Occipital lobe (tissue), 2 donors: Measurements from ENCODE around the gene COL23A1. TPM values are rescaled to one million over a fixed set of nuclear protein-coding genes. Genes with fewer than 3 reads are reported as not detected.
"Not testable (repeated sequence)": the region's sequence is repeated elsewhere in the genome, so short reads cannot be mapped to it uniquely, and the experiment has no call there.

Experiments used
- DNase-seq: peaks from one replicate; lab custom pipeline; 2025; lab: John Stamatoyannopoulos, UW
- total RNA-seq: library from RNA; depleted of rRNA; stranded (reverse); fragments of >200 nt; gene quantifications from one replicate; pipeline ENCODE4 v1.2.3, GENCODE V29; 2014

Gene COL23A1
- total RNA-seq, 1 donor from 2014 or later = 0.16 TPM

DNA sequence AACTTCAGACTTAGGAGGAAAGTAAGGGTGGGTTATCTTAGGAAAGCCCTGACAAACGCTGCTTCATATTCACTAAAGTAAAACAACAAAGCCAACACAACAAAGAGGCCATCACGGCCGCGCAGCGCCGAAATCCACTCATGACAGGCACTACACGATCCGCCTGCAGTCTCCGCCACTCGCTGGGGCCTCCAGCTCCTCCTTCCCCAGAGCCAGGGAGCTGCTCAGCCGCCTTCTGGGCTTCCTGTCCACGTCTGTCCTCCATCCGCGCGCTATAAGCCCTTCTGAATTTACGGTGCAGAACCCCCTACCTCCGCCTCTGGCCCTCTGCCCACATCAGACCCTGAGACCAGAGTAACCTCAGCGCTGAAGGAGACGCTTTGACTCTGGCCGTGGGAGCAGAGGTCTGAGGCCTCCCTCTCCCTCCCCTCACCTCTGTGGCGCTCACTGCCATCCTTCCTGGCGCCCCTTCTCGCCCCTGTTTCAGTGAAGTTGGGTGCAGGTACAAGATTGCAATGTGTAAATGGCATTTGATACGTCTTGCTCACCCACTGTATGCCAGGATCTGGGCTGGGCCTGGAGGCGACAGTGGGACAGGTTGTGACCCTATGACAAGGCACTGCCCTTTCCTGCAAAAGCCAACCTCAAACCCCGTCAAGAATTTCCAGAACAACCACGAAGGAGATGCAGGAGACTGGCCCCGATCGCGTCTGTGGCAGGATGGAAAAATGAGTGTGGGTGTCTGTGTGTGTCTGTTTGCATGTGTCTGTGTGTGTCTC is 282.7 kb downstream of the COL23A1 start:
- DNase-seq = no peak

DNA sequence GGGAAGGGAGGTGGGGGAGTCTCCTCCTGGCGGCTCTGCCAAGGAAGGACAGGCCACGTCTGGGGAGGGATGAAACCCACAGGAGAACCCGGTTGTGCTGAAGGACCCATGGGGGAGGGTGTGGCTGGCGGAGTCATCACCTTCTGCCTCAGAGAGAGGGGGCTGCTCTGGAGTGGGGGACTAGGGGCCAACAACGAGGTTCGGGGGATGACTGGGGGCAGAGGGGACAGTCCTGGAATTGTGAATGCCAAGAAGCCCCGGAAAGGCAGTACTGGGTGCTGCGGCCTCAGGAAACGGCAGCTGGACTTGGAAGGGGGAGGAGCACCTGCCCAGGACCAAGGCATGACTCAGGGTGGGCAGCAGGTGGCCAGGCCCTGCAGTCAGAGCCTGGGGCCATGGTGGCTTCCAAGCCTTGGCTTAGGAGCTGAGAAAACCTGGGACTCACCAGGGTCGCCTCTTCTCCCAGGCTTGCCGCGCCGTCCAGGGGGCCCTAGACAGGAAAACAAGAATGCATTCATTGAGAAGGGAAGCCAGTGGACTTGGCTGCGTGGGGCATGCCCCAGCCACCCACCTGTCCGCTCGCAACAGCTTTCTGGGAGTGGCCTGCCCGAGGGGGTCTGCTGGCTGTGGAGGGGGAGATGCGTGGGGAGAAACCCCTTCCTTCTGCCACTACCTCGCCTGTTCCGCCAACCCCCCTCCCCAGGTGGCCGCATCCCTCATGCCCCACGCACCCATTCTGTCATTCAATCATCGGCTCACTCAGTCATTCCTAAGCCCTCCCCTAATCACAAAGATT is 283.6 kb downstream of the COL23A1 start:
- DNase-seq = no peak

DNA sequence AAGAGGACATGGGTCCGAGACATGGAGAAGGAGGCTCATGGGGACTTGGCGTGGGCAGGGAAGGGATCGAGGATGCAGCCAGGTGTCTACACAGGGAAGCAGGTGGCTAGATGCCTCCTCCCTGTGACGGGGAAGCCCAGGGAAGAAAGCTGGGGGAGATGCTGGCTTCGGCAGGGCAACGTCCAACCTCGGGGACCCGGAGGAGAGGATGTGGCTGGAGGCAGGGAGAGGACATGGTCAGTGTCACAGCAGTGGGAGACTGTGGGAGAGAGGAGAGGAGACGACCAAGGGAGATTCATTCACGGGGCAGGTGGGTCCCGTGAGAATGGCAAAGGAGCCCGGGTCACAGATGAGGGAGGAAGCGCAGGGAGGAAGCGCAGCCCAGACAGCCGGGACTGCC is 284.4 kb downstream of the COL23A1 start:
- no peak for DNase-seq

DNA sequence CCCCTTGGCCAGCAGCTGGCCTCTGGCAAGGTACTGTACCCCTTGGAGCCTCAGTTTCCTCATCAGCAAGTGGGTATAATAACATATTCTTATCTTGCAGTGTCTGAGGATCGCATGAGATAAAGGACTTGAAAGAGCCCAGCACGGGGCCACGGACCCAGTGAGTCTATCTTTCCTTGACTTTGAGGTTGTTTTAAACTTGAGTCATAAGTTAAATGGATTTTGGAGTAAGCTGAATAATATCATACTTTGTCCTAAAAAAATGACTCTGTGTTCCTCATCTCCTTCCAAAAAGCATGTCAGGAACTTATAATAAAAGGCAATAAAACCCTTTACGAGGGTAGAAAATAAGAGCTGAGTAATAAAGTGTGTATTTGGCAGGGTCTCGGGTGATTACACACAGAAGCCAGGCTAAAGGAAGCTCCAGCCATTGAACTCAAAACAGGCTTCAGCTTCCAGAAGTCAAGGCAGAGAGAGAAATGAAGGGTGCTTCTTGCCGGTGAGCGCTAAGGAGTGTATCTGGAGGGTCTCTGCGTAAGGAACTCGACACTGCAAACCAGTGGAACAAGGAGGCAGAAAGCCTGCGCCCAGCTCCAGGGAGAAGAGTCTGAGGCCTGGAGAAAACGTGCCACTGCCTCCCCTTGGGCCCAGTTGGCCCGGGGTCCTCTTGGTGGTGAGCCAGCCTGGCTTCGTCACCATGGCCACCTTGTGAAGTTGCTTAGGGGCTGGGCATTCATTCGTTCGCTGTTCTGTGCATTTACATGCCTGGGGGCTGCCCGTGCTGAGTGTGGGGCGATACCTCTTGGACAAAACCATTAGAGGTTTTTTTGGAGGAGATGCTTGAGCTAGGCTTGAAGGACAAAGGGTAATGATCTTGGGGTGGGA is 285.2 kb downstream of the COL23A1 start:
- DNase-seq = no peak

DNA sequence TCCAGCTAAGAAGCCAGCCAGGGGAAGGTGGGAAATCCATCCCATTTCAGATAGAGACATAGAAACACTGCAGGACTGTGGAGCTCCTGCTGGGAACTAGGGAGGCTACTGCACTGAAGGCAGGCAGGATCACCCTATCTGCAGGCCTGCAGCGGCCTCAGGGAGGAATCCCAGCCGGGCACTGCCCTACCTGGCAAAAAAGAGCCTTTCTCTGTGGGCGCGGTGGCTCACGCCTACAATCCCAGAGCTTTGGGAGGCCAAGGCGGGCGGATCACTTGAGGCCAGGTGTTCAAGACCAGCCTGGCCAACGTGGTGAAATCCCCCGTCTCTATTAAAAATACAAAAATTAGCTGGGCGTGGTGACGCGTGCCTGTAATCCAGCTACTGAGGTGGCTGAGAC is 286.2 kb downstream of the COL23A1 start:
- no peak for DNase-seq

DNA sequence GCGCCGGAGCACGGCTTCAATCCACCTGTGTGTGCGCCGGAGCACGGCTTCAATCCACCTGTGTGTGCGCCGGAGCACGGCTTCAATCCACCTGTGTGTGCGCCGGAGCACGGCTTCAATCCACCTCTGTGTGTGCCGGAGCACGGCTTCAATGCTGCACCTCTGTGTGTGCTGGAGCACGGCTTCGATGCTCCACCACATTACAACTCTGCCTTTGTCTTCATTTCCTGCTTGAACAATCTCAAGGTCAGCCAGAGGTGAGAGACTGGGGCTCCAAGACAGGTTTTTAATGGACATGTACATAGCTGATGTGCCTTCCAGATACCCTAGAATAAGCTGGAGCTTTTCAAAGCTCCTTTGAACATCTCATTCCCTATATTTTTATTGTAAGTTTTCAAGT is 287.9 kb downstream of the COL23A1 start:
- not testable (repeated sequence) for DNase-seq

DNA sequence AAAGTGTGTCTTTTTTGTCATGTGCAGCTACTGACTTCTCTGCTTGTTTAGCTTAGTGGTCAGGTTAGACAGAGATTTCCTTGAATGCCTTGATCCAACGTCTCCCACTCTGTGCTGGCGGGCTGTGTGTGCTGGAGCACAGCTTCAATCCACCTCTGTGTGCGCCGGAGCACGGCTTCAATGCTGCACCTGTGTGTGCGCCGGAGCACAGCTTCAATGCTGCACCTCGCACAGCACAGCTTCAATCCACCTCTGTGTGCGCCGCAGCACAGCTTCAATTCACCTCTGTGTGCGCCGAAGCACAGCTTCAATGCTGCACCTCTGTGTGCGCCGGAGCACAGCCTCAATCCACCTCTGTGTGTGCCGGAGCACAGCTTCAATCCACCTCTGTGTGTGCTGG is 288.6 kb downstream of the COL23A1 start:
- DNase-seq = no peak

DNA sequence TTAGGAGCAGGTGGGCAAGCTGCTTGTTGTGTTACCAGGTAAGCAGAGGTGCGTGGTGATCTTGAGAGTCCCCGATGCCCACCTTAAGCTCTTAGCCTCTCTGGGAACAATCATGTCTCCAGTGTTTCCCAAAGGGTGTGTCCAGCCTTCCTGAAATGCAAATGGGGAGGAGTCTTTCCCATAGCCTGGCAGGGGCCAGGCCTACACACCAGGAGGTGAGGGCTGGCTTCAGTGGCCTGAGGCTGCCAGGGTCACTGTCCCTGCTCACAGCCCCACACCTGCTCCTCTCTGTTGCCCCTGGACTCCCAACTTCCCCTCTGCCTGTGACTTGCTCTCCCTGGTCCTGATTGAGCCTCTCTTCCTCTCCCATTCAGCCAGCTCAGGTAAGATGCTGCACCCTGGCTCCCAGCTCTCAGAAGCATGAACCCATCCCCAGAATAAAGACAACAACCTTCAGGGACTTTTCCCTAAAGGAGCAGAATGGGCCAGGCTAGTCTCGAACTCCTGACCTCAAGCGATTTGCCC is 291.8 kb downstream of the COL23A1 start:
- no peak for DNase-seq

DNA sequence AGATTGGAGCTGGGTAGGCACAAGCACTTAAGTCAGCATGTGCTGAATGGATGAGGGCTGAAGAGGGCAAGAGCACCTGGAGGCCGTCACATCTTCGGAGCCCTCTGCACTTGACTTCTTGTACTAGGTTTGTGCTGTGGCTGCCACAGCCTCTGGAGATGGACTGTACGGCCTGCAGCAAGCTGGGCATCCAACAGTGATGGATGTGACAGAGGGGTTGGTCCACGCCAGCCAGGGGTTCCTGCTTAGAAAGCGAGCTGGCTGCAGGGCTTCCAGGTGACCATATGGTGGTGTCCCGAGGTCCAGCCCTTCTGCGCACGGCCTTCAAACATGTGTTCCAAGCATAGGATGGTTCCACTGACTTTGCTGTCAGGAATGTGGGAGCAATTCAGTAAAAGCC is 292.4 kb downstream of the COL23A1 start:
- no peak for DNase-seq

DNA sequence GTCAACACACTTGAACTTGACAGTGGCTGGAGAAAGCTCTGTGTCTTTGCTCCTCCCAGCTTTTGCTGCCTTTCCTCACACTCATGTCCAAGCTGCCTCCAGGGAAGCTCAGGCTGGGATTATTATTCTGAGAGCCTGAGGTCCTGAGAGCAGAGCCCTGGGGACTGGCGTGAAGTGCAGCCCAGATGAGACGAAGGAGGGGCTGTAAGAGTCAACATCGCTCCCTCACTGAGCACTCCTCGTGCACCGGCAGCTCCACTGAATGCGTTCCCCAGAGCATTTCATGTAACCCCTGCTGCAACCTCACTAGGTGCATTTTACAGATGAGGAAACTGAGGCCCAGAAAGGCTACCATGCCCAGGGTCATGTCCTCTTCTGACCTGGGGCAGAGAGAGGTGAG is 294.1 kb downstream of the COL23A1 start:
- DNase-seq = no peak

DNA sequence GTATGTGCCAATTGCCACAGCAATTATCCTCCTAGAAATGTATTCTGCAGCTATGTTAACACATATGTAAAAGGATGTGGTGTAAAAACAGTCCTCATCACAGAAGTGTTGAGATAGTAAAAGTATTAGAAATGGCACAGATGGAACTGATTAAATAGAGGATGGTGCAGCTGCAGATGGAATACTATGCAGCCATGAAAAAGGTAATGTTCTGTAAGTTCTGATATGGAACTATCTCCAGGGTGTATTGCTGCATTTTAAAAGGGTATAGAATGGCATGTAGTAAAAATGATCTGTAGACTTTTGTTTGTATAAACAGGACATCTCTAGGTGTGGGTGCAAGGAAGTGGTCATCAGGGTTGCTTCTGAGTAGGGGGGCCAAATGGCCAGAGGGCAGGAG is 294.6 kb downstream of the COL23A1 start:
- no peak for DNase-seq

DNA sequence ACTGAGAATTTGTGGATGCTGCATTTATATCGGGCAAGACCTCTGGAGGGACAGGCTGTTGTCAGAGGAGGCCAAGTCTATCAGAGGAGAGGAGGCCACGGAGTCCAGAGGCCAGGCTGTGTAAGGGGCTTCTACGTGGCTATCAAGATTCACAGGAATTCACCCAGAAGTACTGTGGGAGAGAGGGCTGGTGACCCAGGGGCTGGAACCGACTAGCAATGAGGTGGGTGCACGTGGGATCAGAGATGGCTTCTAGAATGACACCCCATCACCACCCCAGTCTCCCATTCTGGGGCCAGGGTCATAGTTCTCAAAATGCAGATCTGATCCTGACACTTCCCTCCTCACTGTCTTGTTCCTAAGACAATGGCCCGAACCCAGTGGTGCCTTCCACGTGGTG is 296.4 kb downstream of the COL23A1 start:
- no peak for DNase-seq

DNA sequence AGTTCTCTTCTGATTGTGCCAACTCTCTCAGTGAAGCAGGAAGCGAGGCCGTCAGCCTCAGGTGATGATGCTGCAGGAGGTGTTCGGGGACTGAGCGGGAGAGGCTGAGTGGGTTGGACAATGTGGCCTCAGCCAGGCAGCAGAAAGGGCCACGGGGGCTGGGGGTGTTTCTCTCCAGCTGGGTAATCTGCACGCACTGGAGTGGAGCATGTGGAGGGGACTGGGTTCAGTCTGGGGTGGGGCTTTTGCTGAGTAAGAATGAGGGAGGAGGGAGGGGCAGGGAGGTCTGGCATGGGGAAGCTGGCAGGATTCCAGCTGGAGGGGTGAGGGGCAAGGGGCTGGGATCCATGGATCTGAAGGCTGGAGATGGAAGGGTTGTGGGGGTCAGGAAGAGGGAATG is 296.8 kb downstream of the COL23A1 start:
- no peak for DNase-seq

DNA sequence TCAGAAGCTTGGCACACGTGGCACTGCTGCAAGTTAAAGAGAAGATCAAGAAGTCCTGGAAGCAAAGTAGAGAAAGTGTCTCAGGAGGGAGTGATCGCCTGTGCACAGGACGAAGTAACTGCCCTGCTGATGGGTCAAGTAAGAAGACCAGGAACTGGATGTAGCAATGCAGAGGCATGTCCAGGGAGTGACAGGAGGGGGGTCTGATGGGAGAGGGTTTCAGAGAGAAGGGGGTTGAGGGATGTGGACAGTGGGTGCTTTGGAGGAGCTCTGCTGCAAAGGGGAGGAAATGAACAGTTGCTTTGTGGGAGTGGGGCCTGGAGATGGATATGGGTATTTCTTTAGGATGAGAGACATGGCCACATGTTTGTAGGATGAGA is 297.4 kb downstream of the COL23A1 start:
- no peak for DNase-seq

DNA sequence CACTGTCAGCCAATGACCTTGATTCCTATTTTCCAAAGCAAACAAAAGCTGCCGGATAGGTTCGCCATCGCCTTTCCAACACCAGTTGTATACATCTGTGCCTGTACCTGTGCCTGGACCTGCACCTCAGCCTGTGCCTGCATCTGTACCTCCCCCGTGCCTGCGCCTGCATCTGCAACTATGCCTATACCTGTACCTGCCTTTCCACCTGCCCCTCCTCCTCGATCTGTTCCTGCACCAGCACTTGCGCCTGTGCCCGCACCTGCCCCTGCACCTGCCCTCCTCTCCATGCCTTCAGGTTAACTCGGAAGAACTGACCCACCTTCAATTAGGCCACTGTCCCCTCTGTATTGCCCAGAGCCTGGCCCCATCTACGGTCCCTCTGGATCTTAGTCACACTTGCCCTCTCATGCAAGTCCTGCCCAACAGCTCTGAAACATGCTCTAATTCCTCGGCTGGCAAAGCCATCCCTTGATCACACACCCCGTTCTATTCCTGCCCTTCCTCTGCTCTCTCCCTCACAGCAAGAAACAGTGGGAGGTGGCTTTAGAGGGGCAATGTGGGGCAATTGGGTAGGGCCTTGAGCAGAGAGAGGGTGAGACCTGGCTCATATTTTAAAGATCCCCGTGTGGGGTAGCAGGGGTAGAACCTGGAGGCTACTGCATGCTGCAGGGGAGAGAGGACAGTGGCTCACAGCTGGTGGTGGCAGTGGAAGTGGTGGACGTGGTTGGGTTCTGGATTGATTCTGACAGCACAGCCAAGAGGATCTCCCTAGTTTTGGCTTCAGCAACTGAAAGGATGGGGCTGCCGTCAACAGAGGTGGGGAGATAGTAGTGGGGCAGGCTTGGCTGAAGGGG is 298.0 kb downstream of the COL23A1 start:
- DNase-seq = no peak

DNA sequence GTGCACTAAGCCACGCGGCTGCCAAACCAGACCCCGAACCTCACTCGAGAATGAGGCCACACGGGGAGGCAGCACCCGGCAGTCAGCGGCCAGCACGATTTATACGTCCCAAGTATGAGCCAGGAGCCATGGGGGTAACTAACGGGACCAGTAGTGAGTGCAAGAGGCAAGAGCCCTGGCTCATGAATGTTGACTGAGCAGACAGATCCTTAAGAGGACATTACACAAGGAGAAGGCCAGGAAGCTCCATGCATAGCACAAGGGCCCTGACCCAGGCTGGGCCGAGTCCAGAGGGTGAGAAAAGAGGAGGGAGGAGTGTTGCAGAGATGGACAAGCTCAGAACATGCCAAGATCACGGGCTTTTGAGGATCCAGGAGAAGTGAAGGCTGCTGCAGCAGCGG is 299.0 kb downstream of the COL23A1 start:
- DNase-seq = no peak

DNA sequence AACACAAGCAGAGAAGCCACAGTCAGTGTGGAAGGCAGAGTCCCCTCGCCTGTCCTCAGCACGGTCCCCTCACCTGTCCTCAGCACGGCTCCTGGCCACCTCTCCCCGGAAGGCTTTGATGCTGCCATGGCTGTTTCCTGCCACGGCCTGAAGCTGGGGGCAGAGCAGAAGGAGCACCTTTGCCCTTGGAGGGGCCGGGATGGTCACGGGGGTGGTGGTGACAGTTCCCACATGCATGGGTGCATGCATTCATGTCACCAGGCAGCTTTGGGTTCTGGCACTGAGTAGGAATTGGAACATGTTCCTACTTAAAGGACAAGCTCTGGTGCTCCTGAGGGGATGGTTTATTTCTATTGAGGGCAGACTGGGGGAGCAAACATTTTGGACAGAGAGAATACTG is 299.8 kb downstream of the COL23A1 start:
- DNase-seq = no peak

DNA sequence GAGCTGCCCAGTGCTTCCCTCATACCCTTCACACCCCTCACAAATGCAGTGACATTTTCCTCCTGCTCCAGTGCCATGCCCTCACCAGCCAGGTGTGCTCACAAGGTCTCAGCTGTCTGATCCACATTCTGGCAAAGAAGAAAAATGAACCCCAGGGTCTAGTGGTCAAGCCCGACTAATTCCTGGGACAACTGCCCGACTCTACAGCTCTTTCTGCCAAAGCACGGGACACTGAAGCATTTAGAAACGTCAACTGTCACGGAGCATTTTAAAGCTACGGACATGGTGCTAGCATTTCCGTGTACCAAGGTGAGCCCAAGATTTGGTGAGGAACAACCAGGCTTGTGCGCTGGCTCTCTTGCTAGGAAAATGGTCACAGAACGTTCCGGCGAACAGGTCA is 300.8 kb downstream of the COL23A1 start:
- DNase-seq = no peak

DNA sequence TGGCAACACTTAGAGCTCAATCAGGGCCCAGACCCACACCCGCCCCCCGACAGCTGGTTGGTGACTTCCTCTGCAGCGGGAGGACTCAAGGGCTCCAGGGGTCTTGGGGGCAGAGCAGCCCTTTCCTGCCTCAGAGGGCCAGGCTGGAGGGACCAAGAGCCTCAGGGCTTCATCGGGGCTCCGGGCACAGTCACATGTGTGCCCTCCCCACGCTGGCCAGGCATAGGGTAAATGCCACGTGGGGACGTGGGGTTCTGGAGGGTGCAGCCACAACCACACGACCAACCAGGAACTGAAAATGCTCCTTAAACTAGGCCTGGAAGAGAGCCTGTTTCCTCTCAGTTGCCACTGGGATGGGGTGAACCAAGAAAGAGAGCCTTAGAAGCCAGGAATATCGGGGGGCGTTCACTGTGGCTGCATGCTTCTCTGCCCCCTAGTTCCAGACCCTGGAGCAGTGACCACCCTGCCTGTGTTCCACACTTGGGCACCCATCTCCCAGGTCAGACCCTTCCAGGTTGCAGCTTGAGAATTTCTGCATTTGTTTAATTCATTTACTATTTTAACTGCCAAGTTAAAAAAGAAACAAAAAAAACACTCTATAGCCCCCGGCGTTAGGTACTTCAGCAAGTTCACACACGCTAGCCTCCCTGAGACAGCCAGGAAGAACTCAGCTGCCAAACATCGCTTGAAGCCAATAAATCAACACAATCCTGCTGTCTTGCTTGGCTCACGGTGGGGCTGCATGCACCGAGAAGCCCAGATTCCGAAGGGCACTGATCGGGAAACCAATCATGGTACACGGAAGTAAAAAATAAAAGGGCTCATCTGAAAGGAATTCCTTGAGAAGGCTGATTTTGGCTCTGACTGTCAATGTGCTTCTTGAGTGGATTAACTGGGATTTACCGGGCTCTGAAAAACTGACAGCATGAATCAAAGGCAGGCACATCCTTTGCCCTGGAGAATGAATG is 301.5 kb downstream of the COL23A1 start:
- no peak for DNase-seq

DNA sequence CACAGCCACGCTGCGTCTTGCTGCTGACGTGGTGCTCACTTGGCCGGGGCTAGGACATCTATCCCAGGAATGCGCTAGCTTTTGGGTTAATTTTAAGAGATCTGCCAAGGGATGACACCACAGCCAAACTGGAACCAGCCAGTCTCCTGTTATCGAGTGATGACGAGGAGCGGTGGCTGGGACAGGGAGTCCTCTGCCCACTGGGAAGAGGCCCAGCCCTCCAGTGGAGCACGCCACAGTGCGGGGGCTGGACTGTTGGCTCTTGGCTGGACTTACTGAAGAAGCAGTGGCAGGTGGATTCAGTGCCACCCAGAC is 302.4 kb downstream of the COL23A1 start:
- DNase-seq = no peak
